GM10847 (cell line): ENCODE measurements around the gene SRSF1.

Experiments
- POLR2A ChIP-seq: IDR thresholded peaks from 2 replicates; pipeline ENCODE4 v1.6.1; 2011; ENCODE audit not compliant: insufficient read length; ENCODE audit errors: extremely low read depth

SRSF1 gene

DNA sequence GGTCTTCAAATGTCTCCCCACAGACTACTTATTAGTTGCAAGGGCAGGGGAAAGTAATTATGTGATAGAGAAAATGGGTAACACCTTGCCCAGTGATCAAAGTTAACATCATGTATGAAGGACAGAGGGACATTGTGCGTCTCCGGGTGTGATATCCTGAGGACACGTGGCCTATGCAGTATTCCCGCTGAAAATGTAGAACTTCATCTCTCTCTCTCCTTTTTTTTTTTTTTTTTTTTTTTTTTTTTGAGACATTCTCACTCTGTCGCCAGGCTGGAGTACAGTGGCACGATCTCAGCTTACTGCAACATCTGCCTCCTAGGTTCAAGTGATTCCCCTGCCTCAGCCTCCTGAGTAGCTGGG, 43.9 kb downstream of the SRSF1 start:
- TF ChIP-seq POLR2A: no peak

DNA sequence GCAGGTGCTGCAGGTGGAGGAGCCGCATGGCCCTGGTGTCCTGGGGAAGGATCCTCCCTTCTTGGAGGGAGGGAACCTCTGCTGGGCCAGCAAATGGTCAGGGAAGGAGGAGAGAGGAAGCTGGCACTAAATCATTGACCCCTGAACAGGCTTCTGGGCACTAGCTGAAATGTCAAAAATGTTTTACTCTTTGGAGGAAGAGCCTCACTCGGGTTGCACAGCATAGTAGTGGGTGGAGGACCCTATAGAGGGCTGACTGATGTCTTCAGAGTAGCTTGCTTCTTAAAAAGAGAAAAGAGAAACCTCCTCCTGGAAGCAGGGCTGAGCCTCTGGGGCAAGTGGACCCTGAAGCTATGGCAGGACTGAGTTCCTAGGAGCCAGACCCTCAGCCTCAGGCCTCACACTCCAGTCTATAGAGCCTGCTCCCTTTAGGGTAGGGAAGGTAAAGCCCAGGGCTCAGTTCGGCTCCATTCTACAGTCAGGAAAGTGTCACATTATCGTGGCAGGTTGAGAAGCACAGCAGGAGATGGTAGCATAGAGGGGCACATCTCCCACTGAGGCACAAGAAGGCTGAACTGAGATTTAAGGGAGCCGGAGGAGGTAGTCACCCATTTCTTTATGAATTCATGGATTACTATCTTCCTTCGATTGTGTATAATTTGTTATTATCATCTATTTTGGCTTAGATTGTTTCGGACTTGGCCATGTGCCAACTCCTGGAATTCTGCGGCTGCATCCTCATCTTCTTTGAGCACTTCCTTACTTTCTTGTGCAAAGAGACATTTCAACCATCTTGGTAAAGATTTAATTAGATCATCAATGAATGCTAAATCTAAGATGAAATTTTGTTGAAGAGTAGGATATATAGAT, 44.5 kb downstream of the SRSF1 start:
- TF ChIP-seq POLR2A: no peak

DNA sequence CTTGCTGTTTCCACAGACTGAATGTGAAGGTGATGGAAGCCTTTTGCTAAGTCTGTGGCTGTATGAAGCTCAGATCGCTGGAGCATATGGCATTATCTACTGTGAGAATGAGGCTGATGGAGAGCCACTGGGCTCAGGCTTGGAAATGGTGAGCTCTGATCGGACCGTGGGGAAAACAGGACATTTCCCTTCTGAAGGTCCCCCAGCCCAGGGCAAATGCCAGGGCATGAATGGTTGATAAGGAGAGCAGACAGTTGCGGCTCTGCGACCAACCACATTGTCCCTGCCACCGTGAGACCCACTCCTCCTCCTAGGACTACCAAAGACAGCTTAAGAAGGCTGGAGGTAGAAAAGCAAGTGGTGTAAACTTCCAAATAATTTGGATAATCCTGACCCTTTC, 47.1 kb downstream of the SRSF1 start:
- TF ChIP-seq POLR2A: no peak

DNA sequence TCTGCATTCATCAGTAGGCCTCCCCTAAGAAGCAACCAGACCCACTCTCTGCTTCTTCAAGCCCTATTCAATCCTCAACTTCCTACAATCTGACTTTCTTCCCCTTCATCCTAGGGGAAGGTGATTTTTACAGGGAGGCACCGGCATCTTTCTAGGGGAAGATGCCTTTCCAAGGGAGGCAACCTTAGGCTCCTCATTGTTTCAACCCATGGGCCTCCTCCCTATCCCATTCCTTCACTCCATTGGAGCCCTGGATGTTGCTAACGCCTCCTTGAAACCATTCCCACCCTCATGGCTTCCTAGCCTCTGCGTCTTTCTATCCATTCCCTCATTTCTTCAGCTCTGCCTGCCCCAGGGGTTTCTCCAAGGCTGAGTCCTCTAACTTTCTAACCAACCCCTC, 49.2 kb downstream of the SRSF1 start:
- TF ChIP-seq POLR2A: no peak

DNA sequence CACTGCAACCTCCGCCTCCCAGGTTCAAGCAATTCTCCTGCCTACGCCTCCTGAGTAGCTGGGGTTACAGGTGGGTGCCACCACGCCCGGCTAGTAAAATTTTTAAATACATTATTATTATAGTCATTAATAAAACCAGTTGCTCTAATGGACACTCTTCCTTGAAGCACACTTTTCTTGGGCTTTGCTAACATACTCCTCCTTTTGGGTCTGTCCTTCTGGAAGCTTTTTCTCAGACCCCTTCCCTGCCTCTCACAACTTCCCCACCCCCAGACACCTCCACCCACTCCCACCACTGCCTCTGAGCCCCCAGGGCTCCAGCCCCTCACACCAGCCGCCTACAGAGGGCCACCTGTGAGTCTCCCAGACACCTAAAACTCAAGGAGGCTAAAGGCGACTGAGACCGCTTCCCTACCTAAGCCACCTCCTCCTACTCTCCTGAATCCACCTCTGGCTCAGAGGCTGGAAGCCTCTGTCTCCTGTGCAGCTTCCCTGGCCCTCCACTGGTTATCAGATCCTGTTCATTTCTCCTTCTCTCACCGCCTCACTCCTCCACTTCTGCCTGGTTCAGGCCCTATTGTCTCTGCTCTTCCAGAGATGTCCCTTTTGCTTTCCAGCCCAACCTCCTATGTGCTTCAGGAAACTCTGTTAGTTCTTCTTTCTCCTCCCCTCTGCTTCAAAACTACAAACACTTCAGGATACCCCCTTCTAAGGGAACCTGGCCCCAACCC, 49.8 kb downstream of the SRSF1 start:
- no peak for TF ChIP-seq POLR2A

DNA sequence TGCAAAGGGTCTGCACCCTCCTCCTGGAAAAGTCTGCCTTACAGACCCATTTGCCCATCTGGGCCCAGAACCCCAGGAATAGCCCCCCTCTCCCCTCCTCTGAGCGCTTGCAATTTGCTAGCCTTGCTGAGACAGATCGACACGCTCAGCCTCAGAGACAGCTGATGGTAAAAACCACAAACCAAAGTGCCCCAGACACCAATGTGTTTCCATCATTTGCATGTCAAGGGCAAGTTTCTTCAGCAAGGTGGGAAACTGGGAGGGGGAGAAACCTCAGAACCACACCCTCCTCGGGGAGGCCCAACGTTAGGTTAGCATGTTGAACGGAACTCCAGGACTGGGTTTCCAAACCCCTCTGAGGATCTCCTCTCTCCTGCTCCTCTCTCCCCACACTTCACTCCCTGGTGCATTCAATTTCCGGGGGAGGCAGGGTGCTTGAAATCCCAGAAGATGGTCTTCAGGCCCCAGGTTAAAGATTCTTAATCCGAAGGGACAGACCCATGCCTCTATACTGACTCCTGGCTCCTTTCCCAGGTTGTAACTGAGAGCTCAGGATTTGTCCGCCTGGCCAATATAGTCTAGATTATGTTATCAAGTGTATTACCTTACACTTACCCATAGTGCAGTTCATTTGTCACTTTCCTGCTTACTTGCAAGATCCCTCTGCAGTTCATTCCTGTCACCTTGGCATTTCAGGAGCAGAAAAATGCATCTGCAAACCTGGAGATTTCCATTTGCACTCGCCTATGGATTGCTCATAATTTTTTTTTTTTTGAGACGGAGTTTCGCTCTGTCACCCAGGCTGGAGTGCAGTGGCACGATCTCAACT, 50.5 kb downstream of the SRSF1 start:
- no peak for TF ChIP-seq POLR2A

DNA sequence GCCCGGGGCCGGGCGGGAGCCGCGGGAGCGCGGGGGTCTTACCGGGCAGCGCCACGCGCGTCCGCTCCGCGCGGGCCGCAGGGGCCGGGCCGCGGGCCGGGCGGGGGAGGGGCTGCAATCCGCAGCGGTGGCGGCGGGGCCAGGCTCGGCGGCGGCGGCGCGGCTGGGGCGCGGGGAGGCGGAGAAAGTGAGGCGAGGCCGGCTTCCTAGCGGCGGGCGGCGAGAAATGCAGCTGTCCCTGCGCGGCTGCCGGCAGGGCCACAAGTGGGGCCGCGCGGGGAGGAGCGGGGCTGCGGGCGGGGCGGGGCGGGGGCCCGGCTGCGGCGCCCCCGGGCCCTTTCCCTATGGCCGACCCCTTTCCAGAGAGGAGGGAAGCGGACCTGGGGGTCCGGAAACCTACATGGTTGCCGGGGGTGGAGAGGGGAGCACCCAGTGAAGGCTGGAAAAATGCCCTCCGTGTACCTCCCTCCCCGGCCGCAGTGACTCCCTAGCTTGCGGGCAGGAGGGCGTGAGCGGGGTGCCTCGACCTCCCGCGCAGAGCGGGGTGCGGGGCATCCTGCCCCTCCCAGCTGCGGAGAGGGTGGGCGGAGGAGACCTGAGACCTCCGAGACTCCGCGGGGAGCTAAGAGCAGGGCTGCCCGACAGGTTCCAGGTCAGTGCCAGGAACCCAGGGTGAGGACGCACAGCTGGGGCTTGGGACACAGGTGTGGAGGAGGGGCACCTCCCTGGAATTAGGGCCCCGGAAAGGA, 51.7 kb downstream of the SRSF1 start, which contains the start of gene CUEDC1:
CUEDC1 (minus strand) TSS at position 230 of the 749 bp plus-strand sequence. CDS start 69,848 bp downstream, outside the sequence.
- TF ChIP-seq POLR2A: no peak

DNA sequence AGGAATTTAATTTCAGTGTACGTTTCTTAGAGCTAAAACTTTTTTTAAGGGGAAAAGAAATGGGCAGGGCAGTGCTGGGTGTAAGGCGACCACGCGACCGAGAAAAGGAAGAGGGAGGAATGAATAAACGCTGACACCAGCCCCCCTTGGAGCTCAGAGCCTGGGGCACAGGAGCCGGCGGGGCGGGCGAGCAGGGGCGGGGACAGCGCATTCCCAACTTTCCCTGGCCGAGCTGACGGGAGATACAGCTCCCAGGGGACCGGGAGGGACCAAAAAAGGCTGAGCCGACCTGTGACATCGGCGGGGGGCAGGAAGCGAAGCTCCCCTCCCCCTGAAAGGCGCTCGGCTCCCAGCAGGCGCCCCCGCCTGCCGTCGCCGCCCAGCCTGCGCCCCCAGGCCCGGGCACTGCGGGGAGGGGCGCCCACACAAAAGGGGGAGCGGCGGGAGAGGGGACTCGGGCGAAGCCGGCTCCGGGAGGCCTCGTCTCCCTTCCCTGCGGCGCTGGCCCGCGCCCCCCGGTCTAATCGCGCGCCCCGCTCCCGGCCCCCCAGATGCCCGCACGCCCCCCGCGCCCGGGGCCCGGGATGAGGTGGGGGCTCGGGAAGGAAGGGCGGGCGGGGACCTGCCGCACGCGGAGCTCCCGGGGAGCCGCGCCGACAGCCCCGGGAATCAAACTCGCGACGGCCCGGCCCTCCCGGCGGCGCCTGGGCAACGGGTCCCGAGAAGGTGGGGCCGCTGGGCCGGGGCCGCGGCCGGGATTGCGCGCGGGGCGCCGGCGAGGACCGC, 52.5 kb downstream of the SRSF1 start:
- no peak for TF ChIP-seq POLR2A

DNA sequence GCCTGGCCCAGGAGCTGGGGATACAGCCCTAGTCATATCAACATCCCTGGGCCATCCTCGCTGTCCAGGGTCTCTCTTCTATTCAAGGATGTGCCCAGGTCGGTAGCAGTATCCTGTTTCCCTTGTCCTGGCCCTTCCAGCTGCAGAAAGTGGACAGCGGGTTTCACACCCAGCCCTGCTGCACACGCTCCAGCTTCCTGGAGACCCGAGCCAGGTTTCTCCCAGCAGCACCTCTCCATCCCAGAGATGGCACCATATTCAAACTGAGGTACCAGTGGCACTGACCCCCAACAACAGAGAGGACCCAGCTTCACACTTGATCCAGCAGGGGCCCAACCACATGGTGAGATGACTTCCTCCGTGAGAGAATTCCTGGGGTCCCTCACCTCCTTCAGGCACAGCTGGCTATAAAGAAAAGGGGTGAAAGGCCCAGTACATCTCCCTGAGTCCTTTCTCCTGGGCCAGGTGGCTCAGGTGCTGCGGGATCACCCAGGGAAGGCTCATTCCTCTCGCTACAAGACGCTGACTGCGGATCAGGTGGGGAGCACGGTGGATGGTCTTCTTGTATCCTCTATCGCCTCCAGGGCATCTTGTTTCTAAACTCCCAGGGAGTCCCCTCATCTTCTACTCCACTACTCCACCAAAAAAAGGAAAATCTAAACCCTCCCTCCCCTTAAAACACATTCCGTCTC, 53.2 kb downstream of the SRSF1 start:
- no peak for TF ChIP-seq POLR2A
